Esophagus (tissue), 2 donors: Measurements from ENCODE around the gene SORBS1. TPM values are rescaled to one million over a fixed set of nuclear protein-coding genes. Genes with fewer than 3 reads are reported as not detected.

Source experiments
- H3K27ac ChIP-seq, 2 donors: one replicate each; pipeline ENCODE4 v1.5.1; 2013; ENCODE audit warnings: low read depth in 2 of 2, mild to moderate bottlenecking in 2 of 2, inconsistent platforms in 1 of 2, low read length in 1 of 2, moderate library complexity in 1 of 2
- H3K27me3 ChIP-seq, 2 donors: one replicate each; pipeline ENCODE4 v1.6.1; 2013; ENCODE audit warnings: low read length in 2 of 2, control low read depth in 1 of 2, mild to moderate bottlenecking in 1 of 2; ENCODE audit not compliant: insufficient read depth in 2 of 2, control insufficient read depth in 1 of 2
- H3K36me3 ChIP-seq, 2 donors: one replicate each; pipeline ENCODE4 v1.6.1; 2013; ENCODE audit warnings: low read length in 1 of 2; ENCODE audit not compliant: control insufficient read depth in 2 of 2, insufficient read depth in 2 of 2
- H3K4me1 ChIP-seq, 2 donors: one replicate each; pipeline ENCODE4 v1.6.1; 2013; ENCODE audit warnings: low read length in 1 of 2; ENCODE audit not compliant: control insufficient read depth in 2 of 2, insufficient read depth in 2 of 2
- H3K4me3 ChIP-seq, 2 donors: one replicate each; pipeline ENCODE4 v1.5.1; 2013; ENCODE audit warnings: low read length in 2 of 2, mild to moderate bottlenecking in 2 of 2, low read depth in 1 of 2, moderate library complexity in 1 of 2
- H3K9me3 ChIP-seq, 2 donors: one replicate each; pipeline ENCODE4 v1.6.1; 2013; ENCODE audit warnings: mild to moderate bottlenecking in 2 of 2, low read depth in 1 of 2, low read length in 1 of 2, moderate library complexity in 1 of 2; ENCODE audit not compliant: control insufficient read depth in 2 of 2, insufficient read depth in 1 of 2
- WGBS, 2 donors: extraction: QIAGEN DNeasy Blood & Tissue Kit; methylation state at CpG; one replicate each; pipeline ENCODE4 v1.1.7; 2013; 5-methylcytosine and 5-hydroxymethylcytosine counted together
- polyA plus RNA-seq, 2 donors: library from polyadenylated mRNA; stranded (reverse); fragments of 200-250 nt; gene quantifications; one replicate each; pipeline ENCODE4 v1.2.3, GENCODE V29; 2013
- donor health status: healthy with polysubstance abuse.
- donor health status: Bipolar disorder and iron deficiency.

Gene SORBS1
- polyA plus RNA-seq, 2 donors = 32.7 to 66.3 TPM

GRCh38 chr10:95482501-95483233, 78.5 kb downstream of the SORBS1 start:
- Histone ChIP-seq H3K4me3 (no peak overlapping the region), H3K9me3 (no peaks in the 10 kb centered on the region), H3K4me1 (peaks cover 0 to 3% of the 10 kb centered on the region in 2 donors), H3K27me3 (no peaks in the 10 kb centered on the region), H3K27ac (peak overlapping the region in 1 of 2 donors; percentile 58), H3K36me3 (no peaks in the 10 kb centered on the region)
- WGBS, 2 donors = 86 to 88% methylated on average over 7 of the region's 7 CpGs

- Histone ChIP-seq H3K4me1 (peaks cover 0 to 3% of the 10 kb centered on the region in 2 donors), H3K4me3 (no peak overlapping the region), H3K9me3 (no peaks in the 10 kb centered on the region), H3K36me3 (no peaks in the 10 kb centered on the region), H3K27me3 (no peaks in the 10 kb centered on the region), H3K27ac (peak overlapping the region; percentile 57 to 61)
- WGBS, 2 donors = 59 to 70% methylated on average over 4 of the region's 4 CpGs
Observed at GRCh38 chr10:95480901-95481491, 80.2 kb downstream of the SORBS1 start.

GRCh38 chr10:95480102-95480900, 80.9 kb downstream of the SORBS1 start:
- Histone ChIP-seq H3K27me3 (no peaks in the 10 kb centered on the region), H3K9me3 (no peaks in the 10 kb centered on the region), H3K36me3 (no peaks in the 10 kb centered on the region), H3K4me3 (no peak overlapping the region), H3K27ac (peak overlapping the region; percentile 57 to 75), H3K4me1 (peaks cover 0 to 3% of the 10 kb centered on the region in 2 donors)
- WGBS, 2 donors = 62 to 64% methylated on average over 11 of the region's 11 CpGs

GRCh38 chr10:95478935-95479334, 82.2 kb downstream of the SORBS1 start:
- Histone ChIP-seq H3K4me3 (no peak overlapping the region), H3K27me3 (no peaks in the 10 kb centered on the region), H3K36me3 (no peaks in the 10 kb centered on the region), H3K27ac (peak overlapping the region; percentile 57 to 91), H3K9me3 (no peaks in the 10 kb centered on the region), H3K4me1 (peaks cover 0 to 3% of the 10 kb centered on the region in 2 donors)
- 47 to 54% methylated on average over 3 of the region's 3 CpGs for WGBS, 2 donors

- Histone ChIP-seq H3K27ac (peak overlapping the region; percentile 33 to 40), H3K4me3 (no peak overlapping the region), H3K9me3 (no peaks in the 10 kb centered on the region), H3K4me1 (peaks cover 0 to 3% of the 10 kb centered on the region in 2 donors), H3K27me3 (no peaks in the 10 kb centered on the region), H3K36me3 (no peaks in the 10 kb centered on the region)
- WGBS, 2 donors = 83 to 86% methylated on average over 1 of the region's 1 CpG
Observed at GRCh38 chr10:95478185-95478584, 83.0 kb downstream of the SORBS1 start.

- Histone ChIP-seq H3K9me3 (no peaks in the 10 kb centered on the region), H3K36me3 (no peaks in the 10 kb centered on the region), H3K4me3 (no peak overlapping the region), H3K4me1 (peaks cover 0 to 3% of the 10 kb centered on the region in 2 donors), H3K27me3 (no peaks in the 10 kb centered on the region), H3K27ac (peak overlapping the region; percentile 74 to 86)
- WGBS, 2 donors = 61 to 84% methylated on average over 2 of the region's 2 CpGs
Observed at GRCh38 chr10:95477175-95477520, 84.0 kb downstream of the SORBS1 start.

- WGBS, 2 donors = 61 to 70% methylated on average over 5 of the region's 5 CpGs
- Histone ChIP-seq H3K4me3 (no peak overlapping the region), H3K27me3 (no peaks in the 10 kb centered on the region), H3K36me3 (no peaks in the 10 kb centered on the region), H3K27ac (peak overlapping the region; percentile 74 to 86), H3K9me3 (no peaks in the 10 kb centered on the region), H3K4me1 (peaks cover 0 to 3% of the 10 kb centered on the region in 2 donors)
Observed at GRCh38 chr10:95476469-95477174, 84.5 kb downstream of the SORBS1 start.

- Histone ChIP-seq H3K4me1 (peaks cover 0 to under 1% of the 10 kb centered on the region in 2 donors), H3K27me3 (no peaks in the 10 kb centered on the region), H3K27ac (peak overlapping the region; percentile 60 to 66), H3K36me3 (no peaks in the 10 kb centered on the region), H3K4me3 (no peak overlapping the region), H3K9me3 (no peaks in the 10 kb centered on the region)
- WGBS, 2 donors = 48 to 62% methylated on average over 8 of the region's 8 CpGs
Observed at GRCh38 chr10:95475827-95476468, 85.2 kb downstream of the SORBS1 start.

- WGBS, 2 donors = 78% methylated on average over 1 of the region's 1 CpG
- Histone ChIP-seq H3K27ac (peak overlapping the region; percentile 80), H3K9me3 (no peaks in the 10 kb centered on the region), H3K36me3 (no peaks in the 10 kb centered on the region), H3K4me3 (no peak overlapping the region), H3K27me3 (no peaks in the 10 kb centered on the region), H3K4me1 (no peaks in the 10 kb centered on the region)
Observed at GRCh38 chr10:95475003-95475383, 86.2 kb downstream of the SORBS1 start.
